GM21390 (cell line): ENCODE measurements around the gene G3BP2.
"Not testable (repeated sequence)": the region's sequence is repeated elsewhere in the genome, so short reads cannot be mapped to it uniquely, and the experiment has no call there.

Experiments
- ATAC-seq: cut with Tn5 transposase; IDR thresholded peaks from one replicate; pipeline ENCODE4 v1.9.1; 2021; ENCODE audit not compliant: unreplicated experiment

Gene G3BP2

DNA sequence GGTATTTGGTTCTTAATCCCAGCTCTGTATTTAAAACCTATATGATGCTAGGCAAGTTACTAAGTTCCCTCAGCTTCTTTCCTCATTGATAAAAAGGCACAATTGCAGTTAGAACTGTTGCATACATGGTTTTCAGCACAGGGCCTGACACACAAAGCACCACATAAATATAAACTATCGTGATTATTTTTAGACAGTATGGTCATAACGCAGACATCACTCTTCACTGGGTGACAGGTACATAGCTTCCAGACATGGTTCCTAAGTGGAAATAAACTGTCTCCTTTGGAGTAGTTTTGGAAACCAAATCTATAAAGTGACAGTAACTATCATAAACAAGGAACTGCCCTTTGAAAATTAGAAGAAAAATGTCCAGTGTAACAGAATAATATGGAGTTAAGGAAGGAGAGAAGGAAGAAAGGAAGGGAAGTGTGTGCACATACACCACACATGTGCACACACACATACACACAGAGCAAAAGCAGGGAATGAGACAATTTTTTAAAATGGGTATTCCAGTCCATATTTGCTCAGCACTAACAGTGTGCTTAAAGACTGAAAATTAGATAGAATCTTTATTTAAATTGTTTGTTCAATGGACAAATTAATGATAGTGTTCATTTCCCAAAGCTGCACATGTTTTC is 12.5 kb upstream of the G3BP2 start:
- ATAC-seq = no peak

DNA sequence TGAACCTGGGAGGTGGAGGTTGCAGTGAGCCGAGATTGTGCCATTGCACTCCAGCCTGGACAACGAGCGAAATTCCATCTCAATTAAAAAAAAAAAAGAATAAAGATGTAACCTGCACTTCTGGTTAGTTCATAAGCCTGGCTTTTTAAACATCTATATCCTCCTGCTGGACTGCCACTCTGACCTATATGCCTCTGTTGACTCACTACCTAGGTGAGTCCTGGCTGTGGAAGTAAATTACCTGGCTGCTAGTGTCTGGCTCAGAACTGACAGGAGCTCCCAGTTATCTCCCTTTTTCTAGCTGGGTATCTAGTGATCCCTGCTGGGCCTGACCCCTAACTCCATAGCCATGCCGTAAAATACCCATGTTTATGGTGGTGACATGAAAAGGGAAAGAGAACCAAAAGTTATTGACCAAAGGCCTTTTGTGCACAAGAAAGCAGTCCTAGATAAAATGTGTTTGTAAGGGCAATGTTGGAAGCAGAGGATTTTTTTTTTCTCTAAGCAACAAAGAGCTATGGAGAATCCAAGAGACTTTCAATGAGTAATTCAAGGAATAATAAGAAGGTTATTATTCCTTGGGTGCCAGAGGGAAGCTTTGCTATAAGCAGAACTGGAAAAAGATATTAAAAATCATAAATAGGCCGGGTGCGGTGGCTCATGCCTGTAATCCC is 10.4 kb upstream of the G3BP2 start:
- no peak for ATAC-seq

GRCh38 chr4:75679876-75680575 is 6.8 kb upstream of the G3BP2 start:
- no peak for ATAC-seq

DNA sequence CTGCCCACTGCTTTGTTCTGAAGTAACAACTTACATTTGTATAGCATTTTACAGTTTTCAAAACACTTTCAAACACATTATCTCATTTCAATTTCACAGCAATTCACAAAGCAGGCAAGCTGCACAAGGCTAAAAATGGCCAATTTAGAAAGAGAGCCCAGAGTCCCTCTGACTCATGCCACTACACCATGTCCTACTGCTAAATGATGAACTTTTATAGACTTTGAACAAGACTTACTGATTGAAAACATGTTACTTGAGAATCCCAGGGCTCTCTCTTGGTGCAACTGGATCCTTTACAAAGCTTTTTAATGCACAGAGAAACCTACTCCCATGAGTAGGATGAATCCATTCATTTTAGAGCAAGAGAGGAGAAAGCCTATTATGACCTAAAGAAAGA is 5.8 kb upstream of the G3BP2 start:
- no peak for ATAC-seq

DNA sequence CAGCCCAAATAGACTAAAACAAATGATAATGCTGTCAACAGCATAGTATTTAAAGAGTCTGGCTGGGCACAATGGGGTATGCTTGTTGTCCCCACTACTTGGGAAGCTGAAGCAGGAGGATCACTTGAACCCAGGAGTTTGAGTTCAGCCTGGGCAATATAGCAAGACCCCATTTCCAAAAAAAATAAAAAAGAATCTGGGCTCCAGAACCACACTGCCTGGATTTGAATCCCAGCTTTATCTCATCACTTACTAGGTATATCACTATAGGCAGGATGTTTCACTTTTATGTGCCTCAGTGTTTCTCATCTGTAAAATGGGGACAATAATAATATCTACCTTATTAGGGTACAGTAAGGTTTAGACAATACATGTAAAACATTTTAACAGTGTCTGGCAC is 5.3 kb upstream of the G3BP2 start:
- ATAC-seq = no peak

DNA sequence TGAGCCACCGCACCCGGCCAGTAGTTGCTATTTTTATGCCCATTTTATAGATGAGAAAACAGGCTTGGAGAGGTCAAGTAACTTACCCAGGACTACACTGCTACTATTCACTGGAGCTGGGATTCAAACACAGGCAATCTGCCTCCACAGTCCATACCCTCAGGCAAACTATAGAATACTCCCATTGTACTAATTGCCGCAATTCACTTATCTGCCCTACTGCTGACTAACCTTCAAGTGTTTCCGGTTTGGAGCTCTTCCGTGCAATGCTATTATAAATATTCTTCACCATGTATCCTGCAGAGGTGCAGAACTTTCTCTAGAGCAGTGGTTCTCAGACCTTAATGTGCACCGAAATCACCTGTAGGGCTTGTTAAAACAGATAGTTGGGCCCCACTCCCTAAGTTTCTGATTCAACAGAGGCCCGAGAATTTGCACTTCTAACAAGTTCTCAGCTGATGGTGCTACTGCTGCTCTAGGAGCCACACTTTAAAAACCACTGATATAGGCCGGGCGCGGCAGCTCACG is 1.9 kb upstream of the G3BP2 start:
- no peak for ATAC-seq

DNA sequence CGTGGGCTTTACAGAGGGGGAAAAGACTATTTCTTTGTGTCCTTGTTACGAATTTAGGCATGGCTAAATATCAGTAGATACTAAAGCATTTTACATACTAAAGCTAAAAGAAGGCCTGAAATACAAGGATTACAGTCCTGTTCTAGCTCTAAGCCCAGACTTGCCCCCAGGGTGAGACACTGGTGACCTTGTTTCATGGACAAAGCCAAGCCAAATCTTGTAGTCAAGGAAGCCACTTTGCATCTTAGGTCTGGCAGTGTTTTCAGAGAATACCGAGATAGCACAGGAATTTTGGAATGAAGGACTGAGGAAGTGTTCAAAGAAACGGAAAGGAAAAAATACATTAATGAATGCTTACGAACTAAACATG is 733 bp upstream of the G3BP2 start:
- no peak for ATAC-seq

DNA sequence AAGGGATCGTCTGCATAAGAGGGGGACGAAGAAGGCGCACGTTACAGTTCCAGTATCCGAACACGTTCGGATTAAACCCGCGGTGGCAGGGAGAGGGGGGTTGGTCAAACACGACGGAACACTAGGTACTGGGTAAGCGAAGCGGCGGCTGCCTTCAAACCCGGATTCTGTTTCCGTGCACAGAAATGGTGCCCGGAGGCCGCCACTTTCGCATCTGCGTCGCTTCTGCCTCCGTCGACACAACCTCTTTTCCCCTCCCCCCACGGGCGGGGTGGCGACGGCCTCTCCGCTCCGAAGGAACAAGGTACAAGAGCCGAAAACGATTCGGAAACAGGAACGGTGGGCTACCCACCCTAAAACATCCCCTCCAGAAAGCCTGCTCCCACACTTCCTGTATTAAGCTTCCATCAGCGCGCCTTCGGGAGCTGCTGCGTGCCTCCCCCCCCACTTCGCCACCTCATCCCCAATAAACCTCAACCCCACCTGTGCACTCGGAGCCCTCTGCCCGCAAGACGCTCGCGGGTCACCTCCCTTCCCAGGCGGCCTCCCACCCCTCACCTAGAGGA is 667 bp downstream of the G3BP2 start:
- ATAC-seq = peak; percentile 28

DNA sequence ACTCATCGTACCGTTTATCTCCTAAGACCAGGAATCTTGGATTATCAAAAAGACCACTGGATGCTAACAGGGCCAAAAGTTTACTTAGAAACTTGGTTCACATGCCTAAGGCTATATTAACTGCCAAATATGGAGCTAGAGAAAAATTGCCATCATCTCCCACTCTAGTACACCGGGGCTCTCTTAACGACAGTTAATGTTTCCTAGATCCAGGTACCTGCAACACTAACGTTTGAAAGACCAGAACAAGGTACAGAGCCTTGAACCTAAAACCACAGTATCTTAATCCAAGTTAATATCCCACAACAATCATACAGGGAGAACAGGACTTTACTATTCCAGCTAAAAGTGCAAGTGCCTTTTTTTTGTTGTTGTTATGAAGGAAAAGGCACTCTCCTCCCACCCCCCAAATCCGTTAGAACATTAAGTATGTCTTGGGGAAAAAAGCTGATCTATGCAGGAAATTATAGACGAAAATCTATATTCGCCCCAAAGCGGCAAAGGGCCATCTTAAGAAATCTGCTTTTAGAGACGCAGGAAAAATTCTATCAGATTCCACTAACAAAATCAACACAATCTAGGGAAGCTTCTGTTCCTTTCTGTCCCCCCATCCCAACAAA is 1.3 kb downstream of the G3BP2 start:
- ATAC-seq = no peak

- no peak for ATAC-seq
Observed at GRCh38 chr4:75668596-75668995, 4.6 kb downstream of the G3BP2 start.

DNA sequence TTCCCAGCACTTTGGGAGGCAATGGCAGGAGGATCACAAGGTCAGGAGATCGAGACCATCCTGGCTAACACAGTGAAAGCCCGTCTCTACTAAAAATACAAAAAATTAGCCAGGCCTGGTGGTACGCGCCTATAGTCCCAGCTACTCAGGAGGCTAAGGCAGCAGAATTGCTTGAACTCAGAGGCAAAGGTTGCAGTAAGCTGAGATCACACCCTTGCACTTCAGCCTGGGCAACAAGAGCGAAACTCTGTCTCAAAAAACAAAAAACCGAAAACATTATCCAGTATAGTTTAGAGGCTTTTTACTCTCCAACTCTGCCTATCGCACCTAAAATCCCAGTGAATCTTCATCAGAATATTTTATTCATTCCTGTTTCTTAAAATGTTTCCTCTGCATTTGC is 5.6 kb downstream of the G3BP2 start:
- ATAC-seq = not testable (repeated sequence)

- ATAC-seq = no peak
Observed at GRCh38 chr4:75666299-75666698, 6.9 kb downstream of the G3BP2 start.

- not testable (repeated sequence) for ATAC-seq
Observed at GRCh38 chr4:75664604-75665003, 8.6 kb downstream of the G3BP2 start.

GRCh38 chr4:75662626-75663025 is 10.6 kb downstream of the G3BP2 start:
- ATAC-seq = no peak

GRCh38 chr4:75660491-75660890 is 12.7 kb downstream of the G3BP2 start:
- ATAC-seq = no peak

DNA sequence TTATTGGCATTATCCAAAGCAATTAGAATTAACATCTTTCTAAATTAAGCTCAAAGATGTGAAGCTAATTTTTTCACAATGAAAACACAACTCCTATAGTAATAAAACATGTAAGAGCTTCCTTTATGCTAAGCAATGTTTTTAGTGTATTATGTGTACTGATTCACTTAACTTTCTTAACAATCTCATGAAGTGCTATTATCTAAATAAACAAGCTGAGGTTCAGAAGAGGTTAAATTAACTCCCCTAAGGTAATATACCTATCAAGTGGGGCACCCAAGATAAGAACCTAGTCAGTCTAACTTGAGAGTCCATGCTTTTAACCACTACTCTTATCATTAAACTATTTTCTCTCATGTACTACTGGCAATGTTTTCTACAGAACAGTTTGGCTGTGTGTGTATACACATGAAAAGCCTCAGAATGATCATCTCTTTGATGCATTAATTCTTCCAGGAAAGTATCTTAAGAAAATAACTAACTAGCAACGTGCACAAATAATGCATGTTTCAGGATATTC is 13.6 kb downstream of the G3BP2 start:
- ATAC-seq = no peak

GRCh38 chr4:75658876-75659275 is 14.3 kb downstream of the G3BP2 start:
- ATAC-seq = no peak

DNA sequence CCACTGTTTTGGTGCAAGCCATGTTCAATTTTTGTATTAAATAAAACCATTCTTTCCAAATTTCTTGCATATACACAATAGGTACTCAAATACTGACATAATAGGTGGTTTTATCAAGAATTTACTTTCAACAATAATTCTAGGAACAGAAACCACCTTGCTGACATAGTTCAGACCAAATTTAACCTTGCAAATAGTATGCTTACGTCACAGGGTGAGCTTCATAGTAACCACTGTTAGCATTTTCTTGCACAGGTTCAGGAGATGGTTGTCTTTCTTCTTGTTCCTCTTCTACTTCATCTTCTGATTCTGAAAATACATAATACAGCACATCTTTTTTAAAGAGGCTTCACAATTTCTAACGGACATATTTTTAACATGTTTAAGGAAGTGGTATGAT is 17.6 kb downstream of the G3BP2 start:
- peak; percentile 56 for ATAC-seq

GRCh38 chr4:75654905-75655304 is 18.3 kb downstream of the G3BP2 start:
- no peak for ATAC-seq

GRCh38 chr4:75653845-75654503 is 19.2 kb downstream of the G3BP2 start:
- no peak for ATAC-seq

GRCh38 chr4:75644095-75644494 is 29.1 kb downstream of the G3BP2 start:
- no peak for ATAC-seq
